NCI-H2107 (cell line): ENCODE measurements around the gene UGT1A9.
"Not testable (repeated sequence)": the region's sequence is repeated elsewhere in the genome, so short reads cannot be mapped to it uniquely, and the experiment has no call there.

Experiments used
- DNase-seq: peaks from one replicate; lab custom pipeline; 2025; lab: John Stamatoyannopoulos, UW

UGT1A9 gene

GRCh38 chr2:233671290-233672161, at the start of gene UGT1A9:
UGT1A9 (plus strand) TSS chr2:233671898; CDS start chr2:233671935, 37 bp downstream.
- no peak for DNase-seq

DNA sequence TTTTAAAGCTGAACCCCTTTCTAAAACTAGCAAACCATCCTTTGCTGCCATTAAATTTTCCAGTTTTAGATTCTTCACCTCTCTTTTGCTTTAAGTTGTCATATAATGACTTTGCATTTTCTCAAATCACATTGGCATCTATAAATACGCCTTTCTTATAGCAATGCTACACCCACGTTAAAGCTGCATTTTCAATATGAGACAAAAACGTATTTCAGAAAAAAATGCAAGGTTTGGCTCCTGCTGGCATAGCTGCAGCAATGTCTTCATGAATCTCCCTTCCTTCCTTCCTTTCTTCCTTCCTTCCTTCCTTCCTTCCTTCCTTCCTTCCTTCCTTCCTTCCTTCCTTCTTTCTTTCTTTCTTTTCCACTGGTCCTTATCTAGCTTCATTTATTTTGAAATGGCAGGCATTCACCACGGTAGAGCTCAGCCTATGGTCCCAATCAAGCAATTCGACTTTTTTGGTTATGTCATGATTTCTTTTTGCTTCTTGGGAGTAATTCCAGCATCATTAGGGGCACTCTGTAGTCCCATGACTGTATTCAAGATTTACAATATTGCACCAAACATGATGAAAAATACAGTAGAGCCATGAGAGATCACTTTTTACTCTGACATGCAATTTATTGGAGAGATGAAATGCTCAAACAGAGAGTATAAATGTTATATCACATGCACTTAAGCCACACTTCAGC, 44.2 kb upstream of the UGT1A9 start:
- DNase-seq = no peak

GRCh38 chr2:233636306-233636705, 35.4 kb upstream of the UGT1A9 start, which contains the start of gene UGT1A10:
UGT1A10 (plus strand) TSS chr2:233636448; CDS start chr2:233636523, 75 bp downstream.
- DNase-seq = not testable (repeated sequence)

DNA sequence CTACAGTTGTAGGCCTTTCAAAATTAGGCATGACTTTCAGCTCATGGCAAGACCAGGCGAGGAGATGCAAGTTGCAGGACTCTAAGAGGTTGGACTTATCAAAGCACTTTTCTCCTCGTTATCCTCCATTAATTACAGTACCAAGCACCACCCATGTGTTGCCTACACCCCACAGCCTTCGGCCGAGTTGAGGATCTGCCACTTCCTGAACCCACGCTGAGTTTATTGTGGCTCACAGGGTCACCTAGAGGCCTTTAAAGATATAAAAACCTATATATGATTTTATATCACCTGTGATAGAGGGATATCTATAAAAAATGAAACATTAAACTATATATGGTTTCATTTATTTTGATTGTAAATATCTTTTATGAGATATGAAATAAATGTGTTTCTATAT, 32.9 kb upstream of the UGT1A9 start:
- no peak for DNase-seq

DNA sequence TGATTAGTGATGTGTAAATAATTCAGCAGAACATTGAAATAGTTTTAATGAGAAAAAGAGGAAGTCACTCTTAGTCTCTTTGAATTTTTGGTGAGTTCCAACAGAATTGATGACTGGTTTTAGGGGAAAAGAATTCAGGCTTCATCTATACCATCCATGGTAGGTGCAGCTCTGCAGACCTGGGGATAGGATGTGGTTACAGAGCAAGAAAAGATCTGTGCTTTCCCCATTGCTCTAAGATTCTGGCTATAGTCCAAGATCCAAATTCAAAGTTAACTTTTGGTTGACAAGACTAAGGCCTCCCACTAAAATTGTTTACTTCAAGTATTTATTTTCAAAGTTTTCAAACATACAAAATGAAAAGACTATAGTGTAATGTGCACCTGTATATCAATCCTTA, 31.8 kb upstream of the UGT1A9 start:
- no peak for DNase-seq

GRCh38 chr2:233643128-233643527, 28.6 kb upstream of the UGT1A9 start:
- no peak for DNase-seq

DNA sequence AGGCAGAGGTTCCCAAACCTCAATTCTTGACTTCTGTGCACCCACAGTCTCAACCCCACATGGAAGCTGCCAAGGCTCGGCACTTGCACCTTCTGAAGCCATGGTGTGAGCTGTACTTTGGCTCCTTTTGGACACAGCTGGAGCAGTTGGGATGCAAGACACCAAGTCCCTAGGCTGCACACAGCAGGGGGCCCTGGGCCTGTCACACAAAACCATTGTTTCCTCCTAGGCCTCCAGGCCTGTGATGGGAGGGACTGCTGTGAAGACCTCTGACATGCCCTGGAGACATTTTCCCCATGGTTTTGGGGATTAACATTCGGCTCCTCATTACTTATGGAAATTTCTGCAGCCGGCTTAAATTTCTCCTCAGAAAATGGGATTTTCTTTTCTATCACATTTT, 25.7 kb upstream of the UGT1A9 start:
- not testable (repeated sequence) for DNase-seq

DNA sequence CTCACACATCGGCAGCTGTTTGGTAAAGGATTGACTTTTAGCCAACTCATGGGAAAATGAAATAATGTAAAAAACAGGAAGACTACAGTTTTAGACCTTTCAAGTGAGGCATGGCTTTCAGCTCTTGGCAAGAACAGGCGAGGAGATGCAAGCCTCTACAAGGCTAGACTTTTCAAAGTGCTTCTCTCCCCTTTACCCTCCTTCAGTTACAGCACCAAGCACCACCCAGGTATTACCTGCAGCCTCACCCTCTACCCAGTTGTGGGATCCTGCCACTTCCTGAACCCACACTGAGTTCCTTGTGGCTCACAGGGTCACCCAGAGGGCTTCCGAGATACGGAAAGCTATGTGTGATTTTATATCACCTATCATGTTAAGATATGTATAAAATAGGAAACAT, 20.7 kb upstream of the UGT1A9 start:
- no peak for DNase-seq

GRCh38 chr2:233651430-233651829, 20.3 kb upstream of the UGT1A9 start:
- no peak for DNase-seq

GRCh38 chr2:233654501-233654900, 17.2 kb upstream of the UGT1A9 start:
- no peak for DNase-seq

DNA sequence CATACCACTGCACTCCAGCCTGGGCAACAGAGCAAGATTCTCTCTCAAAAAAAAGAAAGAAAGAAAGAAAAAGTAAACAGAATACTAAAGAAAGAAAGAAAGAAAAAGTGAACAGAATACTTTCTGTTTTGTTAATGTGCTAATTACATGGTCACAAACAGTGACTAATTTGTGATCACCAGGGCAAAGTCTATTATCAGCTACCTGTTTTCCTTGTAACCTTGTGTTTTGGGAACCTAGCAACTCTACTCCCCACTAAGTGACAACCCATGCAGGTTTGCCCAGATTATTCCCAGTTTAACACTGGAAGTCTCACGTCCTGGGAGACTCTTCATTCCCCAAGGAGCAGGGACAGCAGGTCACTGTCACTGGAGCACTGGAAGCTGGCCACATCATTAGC, 16.7 kb upstream of the UGT1A9 start:
- no peak for DNase-seq

DNA sequence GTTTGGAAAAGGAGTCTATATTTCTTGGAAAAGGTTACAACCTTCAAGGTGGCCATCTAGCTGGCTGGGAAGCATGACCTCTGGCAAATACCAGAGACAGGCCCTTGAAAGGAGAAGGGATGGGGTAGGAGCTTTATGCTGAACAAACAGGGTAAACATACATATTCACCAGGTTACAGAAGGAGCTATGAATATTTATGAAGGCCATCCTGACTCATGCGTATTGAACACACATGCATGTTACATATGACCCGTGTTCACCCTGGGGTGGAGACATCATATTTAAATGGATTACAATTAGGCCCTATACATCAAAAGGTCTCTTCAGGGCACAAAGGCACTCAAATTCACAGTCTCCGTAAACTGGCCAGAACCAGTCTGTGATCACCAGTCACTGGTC, 15.8 kb upstream of the UGT1A9 start:
- not testable (repeated sequence) for DNase-seq

- DNase-seq = no peak
Observed at GRCh38 chr2:233656443-233656842, 15.3 kb upstream of the UGT1A9 start.

GRCh38 chr2:233658610-233659009, 13.1 kb upstream of the UGT1A9 start:
- DNase-seq = no peak

GRCh38 chr2:233663911-233664310, 7.8 kb upstream of the UGT1A9 start:
- DNase-seq = no peak

- no peak for DNase-seq
Observed at GRCh38 chr2:233668605-233669260, 3.0 kb upstream of the UGT1A9 start.

GRCh38 chr2:233672886-233673285, 1.2 kb downstream of the UGT1A9 start:
- no peak for DNase-seq

DNA sequence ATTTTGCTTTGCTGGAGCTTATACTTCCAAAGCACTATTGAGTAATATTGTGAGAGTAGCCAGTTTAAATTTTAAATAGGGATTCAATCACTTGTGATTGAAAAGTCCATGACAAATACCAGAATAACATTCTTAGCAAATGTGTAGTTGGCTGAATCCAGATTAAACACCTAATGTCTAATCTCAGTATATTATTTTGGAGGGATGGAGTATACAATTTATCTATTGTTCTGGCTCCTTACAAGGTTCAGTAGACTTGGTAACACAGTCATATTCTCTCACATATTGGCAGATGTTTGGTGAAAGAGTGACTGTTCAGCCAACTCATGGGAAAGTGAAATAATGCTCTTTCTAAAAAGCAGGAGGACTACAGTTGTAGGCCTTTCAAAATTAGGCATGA, 2.2 kb downstream of the UGT1A9 start:
- no peak for DNase-seq

GRCh38 chr2:233674314-233674713, 2.6 kb downstream of the UGT1A9 start:
- no peak for DNase-seq

DNA sequence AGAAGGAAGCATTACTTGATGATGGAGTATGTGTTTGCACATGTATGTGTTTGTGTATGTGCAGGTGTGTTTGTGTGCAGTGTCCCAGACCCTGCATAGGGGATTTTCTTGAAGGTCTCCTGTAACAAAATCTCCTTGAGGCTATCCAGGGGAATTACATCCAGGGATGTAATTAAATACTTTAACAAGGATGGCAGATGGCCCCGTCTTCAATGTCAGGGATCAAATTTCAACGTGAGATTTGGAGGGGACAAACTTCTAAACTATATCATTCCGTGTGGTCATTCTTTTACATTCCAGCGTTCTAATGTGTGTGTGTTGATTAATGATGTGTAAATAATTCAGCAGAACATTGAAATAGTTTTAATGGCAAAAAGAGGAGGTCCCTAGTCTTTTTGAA, 3.3 kb downstream of the UGT1A9 start:
- DNase-seq = no peak

GRCh38 chr2:233676046-233676445, 4.3 kb downstream of the UGT1A9 start:
- DNase-seq = no peak

- DNase-seq = no peak
Observed at GRCh38 chr2:233679196-233679595, 7.5 kb downstream of the UGT1A9 start.
